Thymus (tissue), 11 donors: ENCODE data around the gene PPP1R16B. TPM values are rescaled to one million over a fixed set of nuclear protein-coding genes. Genes with fewer than 3 reads are reported as not detected.

ENCODE experiments used
- DNase-seq, 9 donors: peaks; one replicate each; pipeline ENCODE4 v3.0.0-alpha.2; 2013; ENCODE audit warnings: low spot score in 9 of 9, low read depth in 6 of 9, missing footprints in 1 of 9
- H3K27ac ChIP-seq, 2 donors: one replicate each; pipeline ENCODE4 v1.5.1; 2013; ENCODE audit warnings: control low read depth in 1 of 2, low read depth in 1 of 2, low read length in 1 of 2, mild to moderate bottlenecking in 1 of 2, moderate library complexity in 1 of 2
- H3K27me3 ChIP-seq, 2 donors: one replicate each; pipeline ENCODE4 v1.5.1; 2013; ENCODE audit warnings: low read length in 1 of 2; ENCODE audit not compliant: control insufficient read depth in 2 of 2, insufficient read depth in 1 of 2
- H3K36me3 ChIP-seq, 2 donors: one replicate each; pipeline ENCODE4 v1.5.1; 2013; ENCODE audit warnings: low read length in 1 of 2, mild to moderate bottlenecking in 1 of 2, moderate library complexity in 1 of 2; ENCODE audit not compliant: control insufficient read depth in 2 of 2, insufficient read depth in 2 of 2
- H3K4me1 ChIP-seq, 2 donors: one replicate each; pipeline ENCODE4 v1.5.1; 2013; ENCODE audit warnings: low read length in 2 of 2; ENCODE audit not compliant: control insufficient read depth in 2 of 2, insufficient read depth in 2 of 2
- H3K4me3 ChIP-seq, 2 donors: one replicate each; pipeline ENCODE4 v1.5.1; 2013; ENCODE audit warnings: low read length in 2 of 2, control low read depth in 1 of 2, mild to moderate bottlenecking in 1 of 2
- H3K9me3 ChIP-seq, 2 donors: one replicate each; pipeline ENCODE4 v1.5.1; 2013; ENCODE audit warnings: low read length in 1 of 2, mild to moderate bottlenecking in 1 of 2; ENCODE audit not compliant: control insufficient read depth in 2 of 2, insufficient read depth in 1 of 2
- WGBS: extraction: QIAGEN DNeasy Blood & Tissue Kit; methylation state at CpG from one replicate; pipeline ENCODE4 v1.1.7; 2013; 5-methylcytosine and 5-hydroxymethylcytosine counted together
- polyA plus RNA-seq: library from polyadenylated mRNA; stranded (reverse); fragments of 200-250 nt; gene quantifications from one replicate; pipeline ENCODE4 v1.2.3, GENCODE V29; 2013
- total RNA-seq: library from RNA; stranded (reverse); fragments of 120-200 nt; gene quantifications from one replicate; pipeline ENCODE4 v1.2.4, GENCODE V29; 2013
- donor health status: healthy.

Gene PPP1R16B
- total and polyA plus RNA-seq, 2 donors, result 13.8 to 16.8 TPM

GRCh38 chr20:38961530-38962043 is 156.1 kb downstream of the PPP1R16B start:
- H3K9me3 ChIP-seq, result no peaks in the 10 kb centered on the region
- no peaks in the 10 kb centered on the region for H3K27me3 ChIP-seq
- peaks cover 6 to 8% of the 10 kb centered on the region in 2 donors for H3K4me1 ChIP-seq
- peak in 1 of 9 donors; percentile 3 for DNase-seq
- 20% methylated on average over 16 of the region's 16 CpGs for WGBS
- no peaks in the 10 kb centered on the region for H3K36me3 ChIP-seq
- H3K4me3 ChIP-seq, result peak overlapping the region; percentile 73 to 91
- peak overlapping the region in 1 of 2 donors; percentile 85 for H3K27ac ChIP-seq

DNA sequence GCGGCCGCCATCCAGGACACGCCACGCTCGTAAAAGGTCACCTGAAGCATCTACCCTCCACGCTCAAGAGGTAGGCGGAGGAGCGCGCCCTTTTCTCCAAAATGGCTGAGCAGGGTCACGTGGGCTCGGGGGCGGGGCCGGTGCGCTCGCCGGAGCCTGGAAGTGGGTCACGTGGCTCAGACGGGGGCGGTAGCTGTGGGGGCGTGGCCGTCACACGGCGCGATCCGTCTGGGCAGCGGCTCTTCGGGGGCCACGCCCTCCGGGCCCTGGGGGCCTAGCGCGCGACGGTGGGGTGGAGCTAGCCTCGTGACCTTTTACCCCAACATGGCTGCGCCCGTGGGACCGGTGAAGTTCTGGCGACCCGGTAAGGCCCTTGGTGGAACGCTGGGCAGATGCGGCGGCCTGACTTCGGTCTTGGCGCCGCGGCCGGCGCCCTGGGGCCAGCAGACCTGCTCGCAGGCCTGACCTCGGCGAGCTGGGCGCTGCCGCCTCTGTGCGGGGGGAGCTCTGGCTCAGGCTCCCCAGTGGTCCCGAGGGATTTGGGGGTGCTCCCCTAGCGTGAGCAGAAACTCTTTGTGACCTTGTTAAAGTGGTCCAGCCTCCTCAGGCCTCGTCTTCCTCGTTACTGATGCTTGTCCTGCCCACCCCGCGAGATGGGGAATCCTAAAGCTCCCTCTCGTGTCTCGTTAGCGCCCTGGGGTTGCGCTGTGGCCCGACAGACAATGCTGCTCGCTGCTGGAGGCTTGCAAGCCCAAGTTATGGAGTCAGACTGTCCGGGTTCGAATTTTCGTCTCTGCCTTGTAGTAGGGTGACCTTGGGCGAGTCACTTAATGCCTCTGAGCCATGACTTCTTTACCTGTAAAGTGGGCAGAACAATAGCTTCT is 156.8 kb downstream of the PPP1R16B start, which contains the start of gene DHX35:
TSS of gene DHX35 (plus strand) at position 301 of the 884 bp plus-strand sequence. CDS start at position 325, 24 bp downstream.
- H3K4me3 ChIP-seq, result peak within 1 kb of the TSS; percentile 73 to 91
- H3K27ac ChIP-seq, result peak within 1 kb of the TSS; percentile 70 to 90
- peaks cover 6 to 8% of the 10 kb centered on the region in 2 donors for H3K4me1 ChIP-seq
- no peaks in the 10 kb centered on the region for H3K36me3 ChIP-seq
- peak; percentile 82 to 99 (median 96) for DNase-seq
- no peaks in the 10 kb centered on the region for H3K27me3 ChIP-seq
- H3K9me3 ChIP-seq, result no peaks in the 10 kb centered on the region
- WGBS, result under 1% methylated on average over 70 of the region's 70 CpGs

- Histone ChIP-seq H3K36me3 (peaks cover 0 to under 1% of the 10 kb centered on the region in 2 donors), H3K27ac (no peak overlapping the region), H3K27me3 (no peaks in the 10 kb centered on the region), H3K4me1 (peaks cover 6 to 8% of the 10 kb centered on the region in 2 donors), H3K9me3 (no peaks in the 10 kb centered on the region), H3K4me3 (peak overlapping the region; percentile 73 to 91)
- DNase-seq, result peak in 1 of 9 donors; percentile 10
- WGBS, result 2% methylated on average over 5 of the region's 5 CpGs
These were observed 157.5 kb downstream of the PPP1R16B start for GRCh38 chr20:38962928-38963401.

- no peaks in the 10 kb centered on the region for H3K9me3 ChIP-seq
- no peak for DNase-seq
- H3K4me3 ChIP-seq, result no peak overlapping the region
- H3K27me3 ChIP-seq, result no peaks in the 10 kb centered on the region
- H3K36me3 ChIP-seq, result peaks cover 0 to 3% of the 10 kb centered on the region in 2 donors
- H3K27ac ChIP-seq, result no peak overlapping the region
- H3K4me1 ChIP-seq, result peaks cover 6 to 8% of the 10 kb centered on the region in 2 donors
These were observed 158.2 kb downstream of the PPP1R16B start for GRCh38 chr20:38963745-38964144.

DNA sequence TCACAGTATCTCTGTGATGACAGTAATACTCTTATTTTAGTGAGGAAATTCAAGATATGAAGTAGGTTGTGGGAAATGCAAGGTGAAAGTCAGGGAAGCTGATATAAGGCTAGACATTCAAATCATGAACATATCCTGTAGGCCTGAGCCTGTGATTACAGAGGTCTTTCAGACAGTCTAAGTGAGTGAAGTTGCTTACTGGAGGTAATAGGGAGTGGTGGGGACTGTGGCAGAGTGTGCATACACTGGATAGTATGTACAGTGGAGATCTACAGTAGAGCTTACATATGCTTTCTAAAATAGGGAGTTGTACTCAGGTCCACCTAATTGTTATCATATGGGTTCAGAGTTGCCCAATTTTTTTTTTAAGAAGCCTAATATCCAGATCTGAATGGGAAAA is 159.8 kb downstream of the PPP1R16B start:
- Histone ChIP-seq H3K4me1 (peaks cover 6 to 8% of the 10 kb centered on the region in 2 donors), H3K36me3 (peaks cover 10 to 11% of the 10 kb centered on the region in 2 donors), H3K4me3 (no peak overlapping the region), H3K27me3 (no peaks in the 10 kb centered on the region), H3K9me3 (no peaks in the 10 kb centered on the region), H3K27ac (no peak overlapping the region)
- DNase-seq, result no peak

DNA sequence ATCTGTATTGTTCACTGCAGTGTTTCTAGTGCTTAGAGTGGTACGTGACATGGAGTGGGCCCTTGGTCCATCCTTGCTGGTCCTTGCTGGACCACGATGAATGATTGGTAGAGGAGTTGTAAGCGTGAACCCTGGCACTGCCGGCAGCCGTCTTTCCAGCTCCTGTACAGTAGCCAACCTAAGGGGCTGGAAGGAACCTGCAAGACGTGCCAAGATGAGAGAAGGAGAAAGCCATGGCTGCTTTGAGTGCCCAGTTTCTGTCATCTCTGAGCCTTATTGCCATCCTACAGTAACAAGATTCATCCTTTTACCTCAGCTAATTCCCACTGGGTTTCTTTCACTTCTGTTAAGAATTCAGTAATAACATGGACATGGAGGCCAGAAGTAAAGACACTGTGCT is 162.6 kb downstream of the PPP1R16B start:
- H3K27ac ChIP-seq, result no peak overlapping the region
- H3K4me1 ChIP-seq, result peaks cover 0 to under 1% of the 10 kb centered on the region in 2 donors
- H3K27me3 ChIP-seq, result no peaks in the 10 kb centered on the region
- peaks cover 14% of the 10 kb centered on the region in 2 donors for H3K36me3 ChIP-seq
- H3K9me3 ChIP-seq, result no peaks in the 10 kb centered on the region
- no peak overlapping the region for H3K4me3 ChIP-seq
- no peak for DNase-seq
- 98% methylated on average over 6 of the region's 6 CpGs for WGBS

DNA sequence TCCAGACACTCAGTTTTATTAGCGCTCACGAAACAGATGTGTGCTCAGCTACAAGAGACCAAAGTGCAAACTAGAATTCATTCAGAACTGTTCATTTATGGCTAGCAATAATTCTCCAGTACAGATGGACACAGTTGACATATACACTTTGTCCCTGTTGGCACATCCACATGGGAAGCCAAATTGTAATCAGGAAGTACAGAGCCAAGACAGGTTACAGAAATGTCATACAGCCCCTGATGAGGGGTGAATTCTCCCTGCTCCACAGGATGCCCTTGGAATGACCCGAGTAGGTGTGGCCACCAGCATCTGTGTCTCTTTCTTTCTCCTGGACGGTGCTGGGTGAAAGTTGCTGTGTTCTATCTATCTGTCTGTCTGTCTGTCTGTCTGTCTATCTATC is 164.2 kb downstream of the PPP1R16B start:
- H3K36me3 ChIP-seq, result peaks cover 24% of the 10 kb centered on the region in 2 donors
- H3K9me3 ChIP-seq, result no peaks in the 10 kb centered on the region
- H3K4me3 ChIP-seq, result no peak overlapping the region
- no peaks in the 10 kb centered on the region for H3K4me1 ChIP-seq
- H3K27me3 ChIP-seq, result no peaks in the 10 kb centered on the region
- no peak overlapping the region for H3K27ac ChIP-seq
- DNase-seq, result no peak
- 98% methylated on average over 4 of the region's 4 CpGs for whole genome bisulfite sequencing

GRCh38 chr20:38970302-38970701 is 164.8 kb downstream of the PPP1R16B start:
- Histone ChIP-seq H3K27me3 (no peaks in the 10 kb centered on the region), H3K36me3 (peaks cover 24 to 26% of the 10 kb centered on the region in 2 donors), H3K4me3 (no peak overlapping the region), H3K9me3 (no peaks in the 10 kb centered on the region), H3K27ac (no peak overlapping the region), H3K4me1 (no peaks in the 10 kb centered on the region)
- no peak for DNase-seq
- WGBS, result 100% methylated on average over 1 of the region's 1 CpG
